ENCODE results near the gene THAP3.

GRCh38 chr1:6630027-6630426, 5.4 kb downstream of the THAP3 start:
- TF ChIP-seq CTCF (IDR thresholded peaks at IDR 0.05): no peak
- TF ChIP-seq POLR2A (IDR thresholded peaks at IDR 0.05): no peak
